ENCODE measurements around the gene TMEM109.
A peak's percentile ranks its signal among the peaks of the same experiment; 100 is the strongest.

The TMEM109 gene

GRCh38 chr11:60913793-60914632 lies at the start of gene TMEM109:
Gene TMEM109 (plus strand): TSS chr11:60914158. CDS start chr11:60919694, 5,536 bp downstream.
- no peaks in the 10 kb centered on the region for H3K27me3 ChIP-seq (ENCODE audit: control insufficient read depth in 1 of 2, insufficient read depth in 2 of 2, low read length in 2 of 2)
- H3K9ac ChIP-seq (ENCODE audit: low read length) = peak within 1 kb of the TSS; percentile 88
- H3K4me3 ChIP-seq (ENCODE audit: low read depth in 1 of 2, low read length in 2 of 2) = peak within 1 kb of the TSS; percentile 66 to 95
- no peaks in the 10 kb centered on the region for H3K9me3 ChIP-seq (ENCODE audit: low read length)
- H3K27ac ChIP-seq (ENCODE audit: low read depth, low read length) = peak within 1 kb of the TSS; percentile 98
- H3K36me3 ChIP-seq (ENCODE audit: insufficient read depth, low read length) = no peaks in the 10 kb centered on the region
- H3K4me1 ChIP-seq (ENCODE audit: insufficient read depth, low read length) = peaks cover 15% of the 10 kb centered on the region

- Histone ChIP-seq H3K36me3 (ENCODE audit: insufficient read depth, low read length) (no peaks in the 10 kb centered on the region), H3K9me3 (ENCODE audit: low read length) (no peaks in the 10 kb centered on the region), H3K27ac (ENCODE audit: low read depth, low read length) (no peak overlapping the region), H3K27me3 (ENCODE audit: control insufficient read depth in 1 of 2, insufficient read depth in 2 of 2, low read length in 2 of 2) (no peaks in the 10 kb centered on the region), H3K4me3 (ENCODE audit: low read depth in 1 of 2, low read length in 2 of 2) (no peak overlapping the region), H3K4me1 (ENCODE audit: insufficient read depth, low read length) (no peaks in the 10 kb centered on the region), H3K9ac (ENCODE audit: low read length) (no peak overlapping the region)
Observed at GRCh38 chr11:60864856-60865513, 49.0 kb upstream of the TMEM109 start.

DNA sequence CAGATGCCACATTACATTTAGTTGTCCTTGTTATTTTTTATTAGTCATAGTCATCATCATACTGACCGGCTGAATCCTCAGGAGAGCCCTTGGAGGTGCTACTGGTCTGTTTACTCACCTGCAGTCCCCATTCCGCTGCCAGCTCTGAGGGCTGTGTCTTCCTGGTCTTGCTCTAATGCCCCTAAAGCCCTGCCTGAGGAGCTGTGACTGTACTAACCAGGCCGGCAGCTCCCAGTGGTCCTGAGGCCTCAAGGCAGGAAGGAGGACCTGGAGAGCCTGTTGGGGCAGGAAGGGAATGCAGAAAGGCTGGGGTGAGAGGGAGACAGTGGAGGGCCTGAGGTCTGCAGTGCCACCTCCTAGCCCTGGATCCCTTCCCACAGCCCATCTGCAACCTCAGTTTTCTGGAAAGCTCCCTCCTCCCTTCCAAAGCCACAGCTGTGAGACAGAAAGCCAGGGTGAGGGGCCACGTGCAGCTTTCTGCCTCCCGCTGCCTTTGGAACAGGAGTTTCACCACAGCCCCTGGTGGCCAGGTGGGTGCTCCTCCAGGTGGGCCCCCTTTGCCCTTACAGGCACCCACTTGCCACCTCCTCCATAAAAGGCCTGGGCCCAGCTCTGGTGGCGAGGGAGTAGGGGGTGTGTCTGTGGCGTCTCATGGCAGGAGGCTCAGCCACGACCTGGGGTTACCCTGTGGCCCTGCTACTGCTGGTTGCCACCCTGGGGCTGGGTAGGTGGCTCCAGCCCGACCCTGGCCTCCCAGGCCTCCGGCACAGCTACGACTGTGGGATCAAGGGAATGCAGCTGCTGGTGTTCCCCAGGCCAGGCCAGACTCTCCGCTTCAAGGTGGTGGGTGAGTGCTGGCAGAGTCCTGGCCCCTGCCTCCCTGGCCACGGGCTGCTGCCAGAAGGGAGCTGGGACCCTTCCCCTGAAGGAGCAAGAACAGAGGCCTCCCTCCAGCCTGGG lies 46.8 kb upstream of the TMEM109 start, which contains the start of gene ZP1:
Gene ZP1 (plus strand): TSS at position 632 of the 960 bp plus-strand sequence. CDS start 20 bp downstream, at position 652.
- H3K9ac ChIP-seq (ENCODE audit: low read length) = no peak within 1 kb of the TSS
- H3K27me3 ChIP-seq (ENCODE audit: control insufficient read depth in 1 of 2, insufficient read depth in 2 of 2, low read length in 2 of 2) = no peaks in the 10 kb centered on the region
- H3K27ac ChIP-seq (ENCODE audit: low read depth, low read length) = no peak within 1 kb of the TSS
- no peaks in the 10 kb centered on the region for H3K36me3 ChIP-seq (ENCODE audit: insufficient read depth, low read length)
- H3K4me1 ChIP-seq (ENCODE audit: insufficient read depth, low read length) = no peaks in the 10 kb centered on the region
- no peak within 1 kb of the TSS for H3K4me3 ChIP-seq (ENCODE audit: low read depth in 1 of 2, low read length in 2 of 2)
- H3K9me3 ChIP-seq (ENCODE audit: low read length) = no peaks in the 10 kb centered on the region

DNA sequence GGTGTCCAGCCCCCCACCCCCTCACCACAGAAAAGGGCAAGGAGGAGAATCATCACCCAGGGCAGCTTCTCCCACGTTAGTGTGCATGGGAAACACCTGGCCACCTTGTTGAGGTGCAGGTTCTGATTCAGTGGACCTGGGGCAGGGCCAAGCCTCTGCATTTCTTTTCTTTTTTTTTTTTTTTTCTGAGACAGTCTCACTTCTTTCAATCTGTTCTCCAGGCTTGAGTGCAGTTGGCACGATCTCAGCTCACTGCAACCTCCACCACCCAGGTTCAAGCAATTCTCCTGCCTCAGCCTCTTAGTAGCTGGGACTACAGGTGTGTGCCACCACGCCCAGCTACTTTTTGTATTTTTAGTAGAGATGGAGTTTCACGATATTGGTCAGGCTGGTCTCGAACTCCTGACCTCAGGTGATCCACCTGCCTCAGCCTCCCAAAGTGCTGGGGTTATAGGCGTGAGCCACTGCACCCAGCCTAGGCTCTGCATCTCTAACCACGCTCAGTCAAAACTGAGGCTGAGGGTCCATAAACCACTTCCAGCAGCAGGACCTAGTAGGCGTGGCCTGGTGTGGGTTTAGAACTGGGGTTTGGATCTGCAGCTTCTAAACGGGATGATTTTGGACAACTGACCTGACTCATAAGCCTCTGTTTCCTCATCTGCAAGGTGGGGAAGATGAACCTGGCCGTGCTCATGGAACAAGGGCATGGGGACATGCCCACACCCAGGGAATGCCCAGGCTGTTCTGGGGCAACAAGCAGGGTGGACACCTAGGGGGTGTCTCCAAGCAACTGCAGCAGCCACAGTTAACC lies 45.9 kb upstream of the TMEM109 start:
- Histone ChIP-seq H3K9me3 (ENCODE audit: low read length) (no peaks in the 10 kb centered on the region), H3K4me3 (ENCODE audit: low read depth in 1 of 2, low read length in 2 of 2) (no peak overlapping the region), H3K9ac (ENCODE audit: low read length) (no peak overlapping the region), H3K27ac (ENCODE audit: low read depth, low read length) (no peak overlapping the region), H3K4me1 (ENCODE audit: insufficient read depth, low read length) (no peaks in the 10 kb centered on the region), H3K36me3 (ENCODE audit: insufficient read depth, low read length) (no peaks in the 10 kb centered on the region), H3K27me3 (ENCODE audit: control insufficient read depth in 1 of 2, insufficient read depth in 2 of 2, low read length in 2 of 2) (no peaks in the 10 kb centered on the region)

DNA sequence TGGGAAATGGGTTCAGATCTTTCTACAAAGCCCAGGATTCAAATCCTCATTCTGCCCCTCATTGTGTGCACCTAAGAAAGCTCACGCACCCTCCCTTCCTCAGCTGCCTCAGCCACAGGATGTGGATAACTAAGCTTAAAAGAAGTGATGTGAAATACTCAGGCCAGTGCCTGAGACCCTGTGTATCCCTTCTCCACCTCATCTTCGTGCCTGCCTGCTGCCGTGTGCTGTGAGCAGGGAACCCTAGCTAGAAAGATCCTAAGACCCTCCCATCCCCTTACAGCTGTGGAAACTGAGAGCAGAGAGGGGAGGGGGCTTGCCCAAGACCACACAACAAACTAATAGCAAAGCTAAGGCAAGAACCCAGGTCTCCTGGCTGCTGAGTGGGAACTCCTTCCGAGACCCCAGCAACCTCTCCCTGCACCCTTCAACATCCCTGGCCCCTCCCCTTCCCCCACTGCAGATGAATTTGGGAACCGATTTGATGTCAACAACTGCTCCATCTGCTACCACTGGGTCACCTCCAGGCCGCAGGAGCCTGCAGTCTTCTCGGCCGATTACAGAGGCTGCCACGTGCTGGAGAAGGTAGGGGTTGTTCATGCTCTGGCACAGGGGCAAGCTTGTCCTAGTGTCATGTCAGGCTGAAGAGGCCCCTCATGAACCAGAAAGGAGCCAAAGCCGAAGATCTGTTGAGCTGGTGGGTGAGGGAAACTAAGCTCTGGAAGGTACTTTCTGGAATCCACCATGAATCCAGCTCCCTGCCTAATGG lies 45.1 kb upstream of the TMEM109 start:
- no peaks in the 10 kb centered on the region for H3K36me3 ChIP-seq (ENCODE audit: insufficient read depth, low read length)
- H3K9ac ChIP-seq (ENCODE audit: low read length) = no peak overlapping the region
- H3K27me3 ChIP-seq (ENCODE audit: control insufficient read depth in 1 of 2, insufficient read depth in 2 of 2, low read length in 2 of 2) = no peaks in the 10 kb centered on the region
- H3K4me1 ChIP-seq (ENCODE audit: insufficient read depth, low read length) = no peaks in the 10 kb centered on the region
- H3K9me3 ChIP-seq (ENCODE audit: low read length) = no peaks in the 10 kb centered on the region
- no peak overlapping the region for H3K4me3 ChIP-seq (ENCODE audit: low read depth in 1 of 2, low read length in 2 of 2)
- no peak overlapping the region for H3K27ac ChIP-seq (ENCODE audit: low read depth, low read length)

GRCh38 chr11:60869451-60869825 lies 44.5 kb upstream of the TMEM109 start:
- Histone ChIP-seq H3K27me3 (ENCODE audit: control insufficient read depth in 1 of 2, insufficient read depth in 2 of 2, low read length in 2 of 2) (no peaks in the 10 kb centered on the region), H3K4me3 (ENCODE audit: low read depth in 1 of 2, low read length in 2 of 2) (no peak overlapping the region), H3K27ac (ENCODE audit: low read depth, low read length) (no peak overlapping the region), H3K9me3 (ENCODE audit: low read length) (no peaks in the 10 kb centered on the region), H3K4me1 (ENCODE audit: insufficient read depth, low read length) (no peaks in the 10 kb centered on the region), H3K36me3 (ENCODE audit: insufficient read depth, low read length) (no peaks in the 10 kb centered on the region), H3K9ac (ENCODE audit: low read length) (no peak overlapping the region)

GRCh38 chr11:60870276-60870675 lies 43.7 kb upstream of the TMEM109 start:
- H3K4me3 ChIP-seq (ENCODE audit: low read depth in 1 of 2, low read length in 2 of 2) = no peak overlapping the region

GRCh38 chr11:60870733-60871377 lies 43.1 kb upstream of the TMEM109 start:
- Histone ChIP-seq H3K27me3 (ENCODE audit: control insufficient read depth in 1 of 2, insufficient read depth in 2 of 2, low read length in 2 of 2) (no peaks in the 10 kb centered on the region), H3K36me3 (ENCODE audit: insufficient read depth, low read length) (no peaks in the 10 kb centered on the region), H3K9ac (ENCODE audit: low read length) (no peak overlapping the region), H3K4me3 (ENCODE audit: low read depth in 1 of 2, low read length in 2 of 2) (no peak overlapping the region), H3K4me1 (ENCODE audit: insufficient read depth, low read length) (no peaks in the 10 kb centered on the region), H3K9me3 (ENCODE audit: low read length) (no peaks in the 10 kb centered on the region), H3K27ac (ENCODE audit: low read depth, low read length) (no peak overlapping the region)

More at GRCh38 chr11:60870276-60870675, 43.7 kb upstream of the TMEM109 start:
- Histone ChIP-seq H3K4me1 (ENCODE audit: insufficient read depth, low read length) (no peaks in the 10 kb centered on the region), H3K9me3 (ENCODE audit: low read length) (no peaks in the 10 kb centered on the region), H3K9ac (ENCODE audit: low read length) (no peak overlapping the region), H3K36me3 (ENCODE audit: insufficient read depth, low read length) (no peaks in the 10 kb centered on the region), H3K27me3 (ENCODE audit: control insufficient read depth in 1 of 2, insufficient read depth in 2 of 2, low read length in 2 of 2) (no peaks in the 10 kb centered on the region), H3K27ac (ENCODE audit: low read depth, low read length) (no peak overlapping the region)

DNA sequence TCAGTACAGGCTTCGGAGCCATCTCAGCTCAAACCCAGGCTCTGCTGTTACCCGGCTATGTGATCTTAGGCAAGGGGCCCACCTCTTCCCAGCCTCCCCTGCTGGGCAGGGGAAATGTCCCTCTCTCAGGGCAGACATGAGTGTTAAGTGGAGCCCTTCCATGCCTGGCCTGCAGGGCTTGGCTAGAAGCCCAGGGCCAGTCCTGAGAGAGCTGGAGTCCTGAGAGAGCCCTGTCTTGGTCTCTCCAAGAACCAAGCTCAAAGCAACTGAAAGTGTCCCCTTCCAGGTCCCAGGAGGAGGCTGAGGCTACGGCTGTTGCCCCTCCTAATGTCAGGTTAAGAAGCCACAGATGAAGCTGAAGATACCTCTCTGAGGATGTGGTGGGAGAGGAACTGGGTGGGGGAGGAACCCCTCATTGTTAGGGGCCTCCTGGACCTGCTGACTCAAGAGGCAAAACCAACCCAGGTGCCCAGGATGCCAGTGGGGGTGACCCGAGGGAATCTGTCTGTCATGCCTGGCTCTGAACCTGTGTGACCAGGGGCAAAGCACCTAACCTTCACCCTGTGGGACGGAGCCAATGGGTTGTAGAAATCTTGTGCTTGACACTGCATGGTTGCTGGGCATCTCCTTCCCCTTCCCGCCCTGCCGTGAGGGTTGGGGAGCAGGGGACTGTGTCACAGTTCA lies 42.4 kb upstream of the TMEM109 start:
- no peaks in the 10 kb centered on the region for H3K4me1 ChIP-seq (ENCODE audit: insufficient read depth, low read length)
- no peaks in the 10 kb centered on the region for H3K27me3 ChIP-seq (ENCODE audit: control insufficient read depth in 1 of 2, insufficient read depth in 2 of 2, low read length in 2 of 2)
- no peak overlapping the region for H3K4me3 ChIP-seq (ENCODE audit: low read depth in 1 of 2, low read length in 2 of 2)
- no peak overlapping the region for H3K27ac ChIP-seq (ENCODE audit: low read depth, low read length)
- H3K9me3 ChIP-seq (ENCODE audit: low read length) = no peaks in the 10 kb centered on the region
- H3K9ac ChIP-seq (ENCODE audit: low read length) = no peak overlapping the region
- H3K36me3 ChIP-seq (ENCODE audit: insufficient read depth, low read length) = no peaks in the 10 kb centered on the region
